Coronary artery (tissue), 2 donors: ENCODE results near the gene LYL1.

ENCODE experiments used
- DNase-seq: peaks from one replicate; pipeline ENCODE4 v3.0.0-alpha.2; 2017; ENCODE audit warnings: low spot score
- H3K27ac ChIP-seq, 2 donors: fragments of 200-600 bp; sonication (generic); one replicate each; pipeline ENCODE4 v1.5.1; 2016 to 2019
- H3K4me3 ChIP-seq: fragments of 200-600 bp; sonication (generic); 2 replicates; pipeline ENCODE4 v1.5.1; 2016; ENCODE audit warnings: mild to moderate bottlenecking, moderate library complexity
- CTCF ChIP-seq: fragments of 200-600 bp; sonication (generic); IDR thresholded peaks from one replicate; pipeline ENCODE4 v1.5.1; 2019; ENCODE audit warnings: antibody characterized with exemption

LYL1 gene

DNA sequence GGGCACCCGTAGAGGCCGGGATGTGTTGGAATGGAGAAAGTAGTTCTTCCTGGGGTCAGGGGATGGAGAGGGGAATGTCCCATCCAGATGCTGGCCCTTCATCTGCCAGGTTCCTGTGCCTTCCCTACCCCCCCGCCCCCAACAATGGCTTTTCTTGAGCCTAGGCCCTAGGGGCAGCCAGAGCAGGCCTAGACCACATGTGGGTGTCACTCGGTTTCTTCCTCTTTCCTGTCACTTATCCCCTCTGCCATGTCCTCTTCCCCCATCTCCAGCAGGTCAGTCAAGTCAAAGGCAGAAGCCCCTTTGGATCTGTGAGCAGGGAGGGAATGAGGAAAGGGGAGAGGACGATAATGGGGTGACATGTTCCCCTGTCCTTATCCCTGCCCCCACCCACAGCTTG lies 36.4 kb downstream of the LYL1 start:
- TF ChIP-seq CTCF = no peak
- Histone ChIP-seq H3K27ac (peak overlapping the region; percentile 69 to 90), H3K4me3 (no peak overlapping the region)
- DNase-seq = no peak

GRCh38 chr19:13064092-13064489 lies 38.6 kb downstream of the LYL1 start:
- peak overlapping the region; percentile 69 to 90 for H3K27ac ChIP-seq
- DNase-seq = no peak
- TF ChIP-seq CTCF = no peak
- H3K4me3 ChIP-seq = peak overlapping the region; percentile 1

DNA sequence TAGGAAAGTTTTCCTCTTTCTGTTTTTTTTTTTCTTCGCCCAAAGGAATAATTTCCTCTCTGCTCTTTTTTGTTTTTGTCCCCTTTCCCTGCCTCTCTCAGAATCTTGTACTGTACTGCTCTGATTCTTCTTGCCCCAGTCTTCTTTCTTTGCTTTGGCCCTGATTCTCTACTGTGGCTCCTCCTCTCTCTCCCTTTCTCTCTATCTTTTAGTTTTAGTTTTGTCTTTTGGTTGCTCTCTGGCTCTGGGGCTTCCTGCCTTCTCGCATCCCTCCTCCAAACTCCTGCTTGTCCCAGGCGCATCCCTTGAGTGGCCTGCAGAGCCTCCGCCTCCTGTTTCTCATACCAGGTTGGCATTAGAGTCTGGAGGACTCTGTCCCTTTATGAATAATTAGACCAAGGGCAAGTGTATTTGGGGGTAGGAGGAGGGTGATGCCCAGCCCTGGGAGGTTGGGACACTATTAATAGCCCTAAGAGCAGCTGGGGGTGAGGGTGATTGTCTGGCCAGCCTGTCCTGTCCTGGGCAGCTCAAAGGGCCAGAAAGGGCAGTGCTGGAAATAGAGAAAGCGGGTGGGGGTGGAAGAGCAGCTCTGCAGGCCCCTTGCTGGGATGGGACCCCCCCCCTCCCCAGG lies 39.1 kb downstream of the LYL1 start:
- peak; percentile 87 for DNase-seq
- peak overlapping the region; percentile 69 to 90 for H3K27ac ChIP-seq
- peak overlapping the region; percentile 1 for H3K4me3 ChIP-seq
- TF ChIP-seq CTCF = no peak

DNA sequence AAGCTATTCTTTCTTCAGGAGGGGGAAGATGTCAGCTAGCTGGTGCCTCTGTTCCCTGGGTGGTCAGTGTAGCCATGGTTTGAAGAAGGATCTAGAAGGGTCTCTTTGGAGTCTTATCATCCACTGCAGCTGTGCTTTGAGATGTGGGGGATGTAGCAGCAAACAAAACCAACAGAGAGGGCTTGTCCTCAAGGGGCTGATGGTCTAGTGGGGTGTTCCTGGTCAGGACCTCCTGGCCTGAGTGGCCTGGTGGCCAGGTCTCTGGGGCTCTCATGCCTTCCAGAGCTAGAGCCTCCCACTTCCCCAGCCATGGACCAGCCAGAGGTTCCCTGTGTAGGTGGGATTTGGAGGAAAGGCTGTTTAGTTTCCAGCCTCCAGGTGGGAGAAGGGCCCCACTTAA lies 40.3 kb downstream of the LYL1 start:
- no peak for TF ChIP-seq CTCF
- no peak for DNase-seq
- Histone ChIP-seq H3K4me3 (no peak overlapping the region), H3K27ac (peak overlapping the region; percentile 69 to 90)

- Histone ChIP-seq H3K27ac (peak overlapping the region; percentile 69 to 90), H3K4me3 (peak overlapping the region; percentile 73)
- no peak for DNase-seq
- peak; percentile 89 for TF ChIP-seq CTCF
These were observed 41.4 kb downstream of the LYL1 start for GRCh38 chr19:13060964-13061927.

- Histone ChIP-seq H3K4me3 (peak overlapping the region; percentile 73), H3K27ac (peak overlapping the region; percentile 69 to 90)
- TF ChIP-seq CTCF = no peak
- DNase-seq = no peak
These were observed 42.3 kb downstream of the LYL1 start for GRCh38 chr19:13060233-13060963.
